CD4-positive, alpha-beta T cell (primary cell): Measurements from ENCODE around the gene RET. TPM values are rescaled to one million over a fixed set of nuclear protein-coding genes. Genes with fewer than 3 reads are reported as not detected.
A peak's percentile ranks its signal among the peaks of the same experiment; 100 is the strongest.

Source experiments
- ATAC-seq: fragments of 200-7000 bp; cut with Tn5 transposase; one replicate; pipeline ENCODE4 v1.10.0; 2022; ENCODE audit warnings: mild to moderate bottlenecking; ENCODE audit not compliant: poor library complexity
- CTCF ChIA-PET: fragments of 350-600 bp; sonication (Branson Sonifier 250); formaldehyde crosslinking; loops from one replicate; lab custom pipeline; 2021; ENCODE audit warnings: antibody characterized with exemption, inconsistent platforms; lab: Charles Lee
- POLR2A ChIA-PET: fragments of 350-600 bp; sonication (Branson Sonifier 250); formaldehyde crosslinking; loops from one replicate; lab custom pipeline; 2021; ENCODE audit warnings: antibody characterized with exemption, inconsistent platforms; lab: Charles Lee
- DNase-seq, 14 experiments: peaks; one replicate each; pipeline ENCODE4 v3.0.0-alpha.2; 2013 to 2020; ENCODE audit warnings: mixed read lengths in 2 of 14
- H3K27ac ChIP-seq, 2 donors: one replicate each; pipeline versions ENCODE4 v1.5.1 to v1.7.0; 2013; ENCODE audit warnings: low read length in 2 of 2, low read depth in 1 of 2, mild to moderate bottlenecking in 1 of 2
- H3K27me3 ChIP-seq, 2 experiments: 1 replicate in 1 of 2; 2 replicates in 1 of 2; pipeline versions ENCODE4 v1.6.1 to v1.7.0; 2013; ENCODE audit warnings: low read length in 2 of 2, control low read depth in 1 of 2, mild to moderate bottlenecking in 1 of 2, moderate library complexity in 1 of 2; ENCODE audit not compliant: insufficient read depth in 2 of 2, control insufficient read depth in 1 of 2
- H3K36me3 ChIP-seq: one replicate; pipeline ENCODE4 v1.6.1; 2013; ENCODE audit warnings: low read length, control low read depth; ENCODE audit not compliant: insufficient read depth
- H3K4me1 ChIP-seq: one replicate; pipeline ENCODE4 v1.6.1; 2013; ENCODE audit warnings: low read length, control low read depth; ENCODE audit not compliant: insufficient read depth
- H3K4me3 ChIP-seq: one replicate; pipeline ENCODE4 v1.5.1; 2013; ENCODE audit warnings: mild to moderate bottlenecking, low read length, moderate library complexity
- H3K9me3 ChIP-seq, 2 experiments: 1 replicate in 1 of 2; 2 replicates in 1 of 2; pipeline versions ENCODE4 v1.6.1 to v1.7.0; 2013; ENCODE audit warnings: low read length in 2 of 2, mild to moderate bottlenecking in 2 of 2, control low read depth in 1 of 2, moderate library complexity in 1 of 2; ENCODE audit not compliant: control insufficient read depth in 1 of 2, insufficient read depth in 1 of 2
- H3K27ac Mint-ChIP-seq: one replicate; pipeline ENCODE4 v1.8.0; 2020; ENCODE audit warnings: mixed read lengths
- H3K27me3 Mint-ChIP-seq: one replicate; pipeline ENCODE4 v1.8.0; 2021; ENCODE audit warnings: mixed read lengths
- H3K36me3 Mint-ChIP-seq: one replicate; pipeline ENCODE4 v1.8.0; 2021; ENCODE audit warnings: low read depth, mixed read lengths
- H3K4me1 Mint-ChIP-seq: one replicate; pipeline ENCODE4 v1.8.0; 2021; ENCODE audit warnings: low read depth, mixed read lengths
- H3K4me3 Mint-ChIP-seq: one replicate; pipeline ENCODE4 v1.8.0; 2020; ENCODE audit warnings: mild to moderate bottlenecking, mixed read lengths
- H3K9me3 Mint-ChIP-seq: one replicate; pipeline ENCODE4 v1.8.0; 2020; ENCODE audit warnings: mixed read lengths
- CTCF ChIP-seq: fragments of 200-600 bp; IDR thresholded peaks from one replicate; pipeline ENCODE4 v1.8.0; 2022; ENCODE audit warnings: antibody characterized with exemption, mild to moderate bottlenecking
- intact Hi-C, 2 experiments: fragments of 100-400 bp; cut with DNase I in 1 of 2; cut with micrococcal nuclease in 1 of 2; formaldehyde crosslinking; loops; one replicate each; pipeline versions ENCODE4 v1.15.1 to v1.9.0; 2023 to 2025; cut with DNase I, micrococcal nuclease
- total RNA-seq, 174 experiments: library from RNA in 2 of 174; stranded (reverse) in 2 of 174; gene quantifications; one replicate each; pipeline ENCODE4 v1.2.3 and lab custom pipeline; 2021 to 2026

Gene RET
- total RNA-seq, 2 experiments from 2014 or later: not detected

GRCh38 chr10:43137717-43138020 lies 60.8 kb downstream of the RET start:
- Mint-ChIP-seq H3K4me1 (peaks cover 42% of the 10 kb centered on the region), H3K27me3 (no peaks in the 10 kb centered on the region), H3K9me3 (no peaks in the 10 kb centered on the region), H3K36me3 (peaks cover 11% of the 10 kb centered on the region), H3K27ac (peak overlapping the region; percentile 96), H3K4me3 (peak overlapping the region; percentile 90)
- Histone ChIP-seq H3K27ac (peak overlapping the region; percentile 71 to 82), H3K4me1 (peaks cover 34% of the 10 kb centered on the region), H3K9me3 (no peaks in the 10 kb centered on the region), H3K4me3 (peak overlapping the region; percentile 64), H3K36me3 (no peaks in the 10 kb centered on the region), H3K27me3 (no peaks in the 10 kb centered on the region)
- no peak for TF ChIP-seq CTCF
- ChIA-PET POLR2A (interaction anchor here (0.6 to 3.9 kb wide), 29 partner anchors 9 to 499 kb away, joined by 3 to 41 read pairs (median 4); partner anchors contain the start of genes BMS1, HNRNPF, ZNF239 and ZNF33B), CTCF (interaction anchor here (0.7 to 2.0 kb wide), 5 partner anchors 24 to 67 kb away, joined by 3 to 10 read pairs (median 3); no protein-coding TSS in a partner anchor)
- peak in 7 of 14 experiments; percentile 8 to 69 (median 43) for DNase-seq
- ATAC-seq: peak; percentile 5
- intact Hi-C loops: loop anchor here (2.0 to 10.0 kb wide), 11 partner anchors 65 to 1817 kb away; partner anchors contain the start of genes BMS1 (in 1 of the 2), RASSF4 (in 1 of the 2), ZNF239 (in 1 of the 2) and ZNF32 (in 1 of the 2)

GRCh38 chr10:43138021-43138756 lies 61.3 kb downstream of the RET start, which contains the start of gene CSGALNACT2:
Gene CSGALNACT2 (plus strand): TSS chr10:43138445. CDS start chr10:43155150, 16,705 bp downstream.
- TF ChIP-seq CTCF: no peak
- H3K36me3 ChIP-seq: no peaks in the 10 kb centered on the region
- intact Hi-C loops: loop anchor here (2.0 to 10.0 kb wide), 11 partner anchors 64 to 1817 kb away; partner anchors contain the start of genes BMS1 (in 1 of the 2), RASSF4 (in 1 of the 2), ZNF239 (in 1 of the 2) and ZNF32 (in 1 of the 2)
- DNase-seq: peak; percentile 75 to 95 (median 86)
- no peaks in the 10 kb centered on the region for H3K27me3 ChIP-seq
- H3K9me3 ChIP-seq: no peaks in the 10 kb centered on the region
- H3K4me1 Mint-ChIP-seq: peaks cover 47% of the 10 kb centered on the region
- ATAC-seq: peak; percentile 66
- no peaks in the 10 kb centered on the region for H3K9me3 Mint-ChIP-seq
- H3K36me3 Mint-ChIP-seq: peaks cover 11% of the 10 kb centered on the region
- H3K4me1 ChIP-seq: peaks cover 34% of the 10 kb centered on the region
- peak within 1 kb of the TSS; percentile 95 for H3K4me3 ChIP-seq
- ChIA-PET POLR2A (interaction anchor here (0.6 to 3.9 kb wide), 34 partner anchors 8 to 499 kb away, joined by 3 to 41 read pairs (median 5); partner anchors contain the start of genes BMS1, HNRNPF, ZNF239 and ZNF33B), CTCF (interaction anchor here (0.7 to 2.0 kb wide), 5 partner anchors 25 to 66 kb away, joined by 3 to 10 read pairs (median 3); no protein-coding TSS in a partner anchor)
- peak within 1 kb of the TSS; percentile 96 for H3K4me3 Mint-ChIP-seq
- H3K27ac Mint-ChIP-seq: peak within 1 kb of the TSS; percentile 96
- no peaks in the 10 kb centered on the region for H3K27me3 Mint-ChIP-seq
- H3K27ac ChIP-seq: peak within 1 kb of the TSS; percentile 86 to 88

GRCh38 chr10:43138757-43139241 lies 61.9 kb downstream of the RET start:
- no peaks in the 10 kb centered on the region for H3K9me3 ChIP-seq
- peaks cover 53% of the 10 kb centered on the region for H3K4me1 Mint-ChIP-seq
- H3K4me1 ChIP-seq: peaks cover 34% of the 10 kb centered on the region
- peak overlapping the region; percentile 96 for H3K4me3 Mint-ChIP-seq
- H3K9me3 Mint-ChIP-seq: no peaks in the 10 kb centered on the region
- ATAC-seq: peak; percentile 74
- H3K27ac ChIP-seq: peak overlapping the region; percentile 86 to 88
- ChIA-PET CTCF (interaction anchor here (0.6 to 2.0 kb wide), 8 partner anchors 16 to 210 kb away, joined by 3 to 10 read pairs (median 3); no protein-coding TSS in a partner anchor), POLR2A (interaction anchor here (0.6 to 3.9 kb wide), 31 partner anchors 10 to 500 kb away, joined by 3 to 41 read pairs (median 5); partner anchors contain the start of genes HNRNPF, ZNF239, ZNF33B and ZNF485)
- peak overlapping the region; percentile 95 for H3K4me3 ChIP-seq
- no peaks in the 10 kb centered on the region for H3K27me3 ChIP-seq
- no peak for TF ChIP-seq CTCF
- intact Hi-C loops: loop anchor here (1.0 to 10.0 kb wide), 12 partner anchors 64 to 1816 kb away; partner anchors contain the start of genes BMS1 (in 1 of the 2), RASSF4 (in 1 of the 2), ZNF239 (in 1 of the 2) and ZNF32 (in 1 of the 2)
- H3K36me3 Mint-ChIP-seq: peaks cover 11% of the 10 kb centered on the region
- no peaks in the 10 kb centered on the region for H3K36me3 ChIP-seq
- H3K27me3 Mint-ChIP-seq: no peaks in the 10 kb centered on the region
- peak overlapping the region; percentile 96 for H3K27ac Mint-ChIP-seq
- DNase-seq: peak; percentile 43 to 86 (median 60)
